Measurements from ENCODE around the gene DPM1. TPM values are rescaled to one million over a fixed set of nuclear protein-coding genes. Genes with fewer than 3 reads are reported as not detected.

Gene DPM1
- total RNA-seq, 1 experiment from 2014 or later, result 57.8 TPM

GRCh38 chr20:50930976-50931305 lies 27.4 kb downstream of the DPM1 start:
- Mint-ChIP-seq H3K36me3 (peaks cover 58% of the 10 kb centered on the region), H3K4me3 (peak overlapping the region; percentile 68), H3K27ac (no peak overlapping the region), H3K4me1 (peaks cover 45% of the 10 kb centered on the region), H3K9me3 (no peaks in the 10 kb centered on the region), H3K27me3 (ENCODE audit: low read depth) (no peaks in the 10 kb centered on the region)
- ChIA-PET POLR2A (interaction anchor here (0.7 to 2.1 kb wide), 10 partner anchors 14 to 200 kb away, joined by 3 to 23 read pairs (median 4); partner anchors contain the start of genes BCAS4, DPM1, MOCS3 and PARD6B), CTCF (interaction anchor here (0.6 to 7.6 kb wide), 23 partner anchors 10 to 872 kb away, joined by 3 to 127 read pairs (median 4); partner anchors contain the start of genes BCAS4, DPM1, MOCS3 and SALL4)
- no peak for DNase-seq (ENCODE audit: low spot score)
- ATAC-seq, result no peak; the same call in 1 of the 2 replicates
- TF ChIP-seq USF2 (CRISPR knock-in tag; IDR thresholded peaks at IDR 0.05) (no peak), NR3C1 (CRISPR knock-in tag; conservative IDR thresholded peaks at IDR 0.05; ENCODE audit: low read depth) (no peak), ZNF423 (CRISPR knock-in tag; IDR thresholded peaks at IDR 0.05) (no peak), IRF1 (CRISPR knock-in tag; IDR thresholded peaks at IDR 0.05) (no peak), TEAD4 (CRISPR knock-in tag; IDR thresholded peaks at IDR 0.05) (no peak), NFATC4 (CRISPR knock-in tag; IDR thresholded peaks at IDR 0.05) (0 out of 2 replicates have a peak, but pooled peaks have one; percentile 36), ZNF263 (CRISPR knock-in tag; IDR thresholded peaks at IDR 0.05; ENCODE audit: low read depth) (no peak), CTCF (IDR thresholded peaks at IDR 0.05) (no peak)

- Mint-ChIP-seq H3K4me3 (peak overlapping the region; percentile 88), H3K9me3 (no peaks in the 10 kb centered on the region), H3K27ac (peak overlapping the region; percentile 97), H3K36me3 (peaks cover 57% of the 10 kb centered on the region), H3K27me3 (ENCODE audit: low read depth) (no peaks in the 10 kb centered on the region), H3K4me1 (peaks cover 51% of the 10 kb centered on the region)
- DNase-seq (ENCODE audit: low spot score), result no peak
- ChIA-PET CTCF (interaction anchor here (0.9 to 7.6 kb wide), 17 partner anchors 10 to 140 kb away, joined by 3 to 127 read pairs (median 6); partner anchors contain the start of genes BCAS4, DPM1 and MOCS3), POLR2A (interaction anchor here (0.9 to 2.1 kb wide), 9 partner anchors 10 to 136 kb away, joined by 3 to 23 read pairs (median 4); partner anchors contain the start of genes BCAS4, DPM1 and MOCS3)
- no peak for ATAC-seq
- no peak for TF ChIP-seq GTF2I (CRISPR knock-in tag; conservative IDR thresholded peaks at IDR 0.05)
- TF ChIP-seq MLX (CRISPR knock-in tag; IDR thresholded peaks at IDR 0.05), result no peak
- TF ChIP-seq CTCF (IDR thresholded peaks at IDR 0.05), result no peak
- TF ChIP-seq FOXP1 (CRISPR knock-in tag; IDR thresholded peaks at IDR 0.05; ENCODE audit: borderline replicate concordance), result 0 out of 2 replicates have a peak, but pooled peaks have one; percentile 25
- TF ChIP-seq ZNF512 (CRISPR knock-in tag; IDR thresholded peaks at IDR 0.05; ENCODE audit: borderline replicate concordance), result no peak
Measured at GRCh38 chr20:50930139-50930975, 28.0 kb downstream of the DPM1 start.

Data from WTC11 (cell line).